OCI-LY3 (cell line): ENCODE data around the gene DBT.

Experiments used
- EZH2phosphoT487 ChIP-seq: fragments of 200-600 bp; shearing (Covaris generic); IDR thresholded peaks from 2 replicates; pipeline ENCODE4 v1.6.1; 2018; ENCODE audit warnings: antibody characterized with exemption, mixed run types, low read depth
- TF ChIP-seq, protein P1 (sequence below): fragments of 200-600, 300-600 bp; sonication (generic); IDR thresholded peaks from 2 replicates; pipeline ENCODE4 v1.5.1; 2014; ENCODE audit warnings: antibody characterized with exemption, low read length, low read depth

DNA sequence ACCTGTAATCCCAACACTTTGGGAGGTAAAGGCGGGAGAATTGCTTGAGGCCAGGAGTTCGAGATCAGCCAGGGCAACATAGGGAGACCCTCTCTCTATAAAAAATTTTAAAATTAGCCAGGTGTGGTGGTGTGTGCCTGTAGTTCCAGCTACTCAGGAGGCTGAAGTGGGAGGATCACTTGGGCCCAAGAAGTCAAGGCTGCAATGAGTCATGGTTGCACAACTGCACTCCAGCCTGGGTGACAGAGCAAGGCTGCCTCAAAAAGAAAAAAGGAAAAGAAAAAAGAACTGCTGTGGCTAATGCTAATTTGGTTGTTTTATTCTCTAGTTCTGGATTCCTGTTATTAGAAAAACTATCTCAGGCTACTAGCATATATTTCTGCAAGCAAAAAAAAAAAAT is 29.8 kb downstream of the DBT start:
- no peak for TF ChIP-seq EZH2phosphoT487
- TF ChIP-seq, protein P1, sequence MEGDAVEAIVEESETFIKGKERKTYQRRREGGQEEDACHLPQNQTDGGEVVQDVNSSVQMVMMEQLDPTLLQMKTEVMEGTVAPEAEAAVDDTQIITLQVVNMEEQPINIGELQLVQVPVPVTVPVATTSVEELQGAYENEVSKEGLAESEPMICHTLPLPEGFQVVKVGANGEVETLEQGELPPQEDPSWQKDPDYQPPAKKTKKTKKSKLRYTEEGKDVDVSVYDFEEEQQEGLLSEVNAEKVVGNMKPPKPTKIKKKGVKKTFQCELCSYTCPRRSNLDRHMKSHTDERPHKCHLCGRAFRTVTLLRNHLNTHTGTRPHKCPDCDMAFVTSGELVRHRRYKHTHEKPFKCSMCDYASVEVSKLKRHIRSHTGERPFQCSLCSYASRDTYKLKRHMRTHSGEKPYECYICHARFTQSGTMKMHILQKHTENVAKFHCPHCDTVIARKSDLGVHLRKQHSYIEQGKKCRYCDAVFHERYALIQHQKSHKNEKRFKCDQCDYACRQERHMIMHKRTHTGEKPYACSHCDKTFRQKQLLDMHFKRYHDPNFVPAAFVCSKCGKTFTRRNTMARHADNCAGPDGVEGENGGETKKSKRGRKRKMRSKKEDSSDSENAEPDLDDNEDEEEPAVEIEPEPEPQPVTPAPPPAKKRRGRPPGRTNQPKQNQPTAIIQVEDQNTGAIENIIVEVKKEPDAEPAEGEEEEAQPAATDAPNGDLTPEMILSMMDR: no peak
